ENCODE measurements around the gene ZNF580. TPM values are rescaled to one million over a fixed set of nuclear protein-coding genes. Genes with fewer than 3 reads are reported as not detected.

ZNF580 gene
- total and polyA plus RNA-seq, 2 of the 13 experiments (the other 11 are each of a cell fraction or from before 2014, with no cell fraction given), result 4.4 to 6.0 TPM

DNA sequence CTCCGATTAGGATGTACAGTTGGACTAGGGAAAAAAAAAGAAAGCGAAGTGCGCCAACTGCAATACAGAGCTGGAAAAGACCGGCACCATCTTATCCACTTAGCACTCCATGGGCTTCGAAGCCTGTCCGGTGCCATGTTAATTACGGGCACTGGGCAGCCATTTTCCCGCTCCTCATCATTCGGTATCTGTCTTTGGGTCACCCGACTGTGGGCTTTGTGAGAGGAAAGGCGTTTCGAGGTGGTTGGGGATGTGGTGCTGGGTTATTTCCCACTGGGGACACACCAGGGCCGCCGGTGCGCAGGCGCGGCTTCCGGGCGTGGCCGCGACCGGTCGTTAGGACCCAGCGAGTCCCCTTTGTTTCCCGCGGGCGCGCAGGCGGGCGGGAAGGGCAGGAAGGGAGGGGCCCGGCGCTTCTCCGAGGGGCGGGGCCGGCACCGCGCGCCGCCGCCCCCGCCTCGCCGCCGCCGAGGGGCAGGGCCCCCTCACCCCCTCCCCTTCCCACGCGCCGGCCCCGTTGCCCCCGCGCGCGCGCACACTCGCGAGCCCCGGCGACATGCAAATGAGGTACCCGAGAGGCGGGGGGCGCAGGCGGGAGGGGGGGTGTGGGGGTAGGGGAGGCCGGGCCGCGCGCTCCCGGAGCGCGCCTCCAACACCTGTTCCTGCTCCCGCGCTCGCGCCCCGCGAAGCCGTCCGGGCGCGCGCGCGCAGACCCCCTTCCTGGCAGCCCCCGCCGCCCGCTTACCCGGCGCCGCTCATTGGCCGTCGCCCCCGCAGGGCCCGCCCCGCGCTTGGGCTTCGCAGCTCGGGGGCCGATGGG lies 40.8 kb upstream of the ZNF580 start, which contains the start of gene ZNF524 (continued):
- TF ChIP-seq HDAC1 (CRISPR knock-in tag; IDR thresholded peaks at IDR 0.05), result peak; percentile 40
- peak; percentile 40; the same call in 1 of the 2 replicates for TF ChIP-seq SOX5 (CRISPR knock-in tag; IDR thresholded peaks at IDR 0.05; ENCODE audit: borderline replicate concordance)
- peak; percentile 32; the same call in 1 of the 2 replicates for TF ChIP-seq ZNF607 (CRISPR knock-in tag; IDR thresholded peaks at IDR 0.05; ENCODE audit: borderline replicate concordance)
- TF ChIP-seq ZNF33B (CRISPR knock-in tag; IDR thresholded peaks at IDR 0.05), result no peak
- TF ChIP-seq, protein P1, sequence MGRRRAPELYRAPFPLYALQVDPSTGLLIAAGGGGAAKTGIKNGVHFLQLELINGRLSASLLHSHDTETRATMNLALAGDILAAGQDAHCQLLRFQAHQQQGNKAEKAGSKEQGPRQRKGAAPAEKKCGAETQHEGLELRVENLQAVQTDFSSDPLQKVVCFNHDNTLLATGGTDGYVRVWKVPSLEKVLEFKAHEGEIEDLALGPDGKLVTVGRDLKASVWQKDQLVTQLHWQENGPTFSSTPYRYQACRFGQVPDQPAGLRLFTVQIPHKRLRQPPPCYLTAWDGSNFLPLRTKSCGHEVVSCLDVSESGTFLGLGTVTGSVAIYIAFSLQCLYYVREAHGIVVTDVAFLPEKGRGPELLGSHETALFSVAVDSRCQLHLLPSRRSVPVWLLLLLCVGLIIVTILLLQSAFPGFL (CRISPR knock-in tag; IDR thresholded peaks at IDR 0.05), result no peak
- peak; percentile 68 for TF ChIP-seq GABPA (IDR thresholded peaks at IDR 0.05; ENCODE audit: low read depth, low read length)
- TF ChIP-seq GABPA (CRISPR knock-in tag; IDR thresholded peaks at IDR 0.05; ENCODE audit: low read depth), result no peak
- no peak for TF ChIP-seq ZNF354B (CRISPR knock-in tag; IDR thresholded peaks at IDR 0.05)
- TF ChIP-seq SP1 (IDR thresholded peaks at IDR 0.05), result no peak
- peak; percentile 75 for TF ChIP-seq SP1 (CRISPR knock-in tag; IDR thresholded peaks at IDR 0.05)
- TF ChIP-seq, protein P2, sequence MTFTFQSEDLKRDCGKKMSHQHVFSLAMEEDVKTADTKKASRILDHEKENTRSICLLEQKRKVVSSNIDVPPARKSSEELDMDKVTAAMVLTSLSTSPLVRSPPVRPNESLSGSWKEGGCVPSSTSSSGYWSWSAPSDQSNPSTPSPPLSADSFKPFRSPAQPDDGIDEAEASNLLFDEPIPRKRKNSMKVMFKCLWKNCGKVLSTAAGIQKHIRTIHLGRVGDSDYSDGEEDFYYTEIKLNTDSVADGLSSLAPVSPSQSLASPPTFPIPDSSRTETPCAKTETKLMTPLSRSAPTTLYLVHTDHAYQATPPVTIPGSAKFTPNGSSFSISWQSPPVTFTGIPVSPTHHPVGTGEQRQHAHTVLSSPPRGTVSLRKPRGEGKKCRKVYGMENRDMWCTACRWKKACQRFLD (CRISPR knock-in tag; IDR thresholded peaks at IDR 0.05; ENCODE audit: borderline replicate concordance), result no peak
- TF ChIP-seq, protein P3, sequence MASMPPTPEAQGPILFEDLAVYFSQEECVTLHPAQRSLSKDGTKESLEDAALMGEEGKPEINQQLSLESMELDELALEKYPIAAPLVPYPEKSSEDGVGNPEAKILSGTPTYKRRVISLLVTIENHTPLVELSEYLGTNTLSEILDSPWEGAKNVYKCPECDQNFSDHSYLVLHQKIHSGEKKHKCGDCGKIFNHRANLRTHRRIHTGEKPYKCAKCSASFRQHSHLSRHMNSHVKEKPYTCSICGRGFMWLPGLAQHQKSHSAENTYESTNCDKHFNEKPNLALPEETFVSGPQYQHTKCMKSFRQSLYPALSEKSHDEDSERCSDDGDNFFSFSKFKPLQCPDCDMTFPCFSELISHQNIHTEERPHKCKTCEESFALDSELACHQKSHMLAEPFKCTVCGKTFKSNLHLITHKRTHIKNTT (CRISPR knock-in tag; IDR thresholded peaks at IDR 0.05), result no peak
- TF ChIP-seq, protein P4, sequence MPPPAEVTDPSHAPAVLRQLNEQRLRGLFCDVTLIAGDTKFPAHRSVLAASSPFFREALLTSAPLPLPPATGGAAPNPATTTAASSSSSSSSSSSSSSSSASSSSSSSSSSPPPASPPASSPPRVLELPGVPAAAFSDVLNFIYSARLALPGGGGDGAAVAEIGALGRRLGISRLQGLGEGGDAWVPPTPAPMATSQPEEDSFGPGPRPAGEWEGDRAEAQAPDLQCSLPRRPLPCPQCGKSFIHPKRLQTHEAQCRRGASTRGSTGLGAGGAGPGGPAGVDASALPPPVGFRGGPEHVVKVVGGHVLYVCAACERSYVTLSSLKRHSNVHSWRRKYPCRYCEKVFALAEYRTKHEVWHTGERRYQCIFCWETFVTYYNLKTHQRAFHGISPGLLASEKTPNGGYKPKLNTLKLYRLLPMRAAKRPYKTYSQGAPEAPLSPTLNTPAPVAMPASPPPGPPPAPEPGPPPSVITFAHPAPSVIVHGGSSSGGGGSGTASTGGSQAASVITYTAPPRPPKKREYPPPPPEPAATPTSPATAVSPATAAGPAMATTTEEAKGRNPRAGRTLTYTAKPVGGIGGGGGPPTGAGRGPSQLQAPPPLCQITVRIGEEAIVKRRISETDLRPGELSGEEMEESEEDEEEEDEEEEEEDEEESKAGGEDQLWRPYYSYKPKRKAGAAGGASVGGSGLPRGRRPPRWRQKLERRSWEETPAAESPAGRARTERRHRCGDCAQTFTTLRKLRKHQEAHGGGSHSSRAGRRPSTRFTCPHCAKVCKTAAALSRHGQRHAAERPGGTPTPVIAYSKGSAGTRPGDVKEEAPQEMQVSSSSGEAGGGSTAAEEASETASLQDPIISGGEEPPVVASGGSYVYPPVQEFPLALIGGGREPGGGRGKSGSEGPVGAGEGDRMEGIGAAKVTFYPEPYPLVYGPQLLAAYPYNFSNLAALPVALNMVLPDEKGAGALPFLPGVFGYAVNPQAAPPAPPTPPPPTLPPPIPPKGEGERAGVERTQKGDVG (CRISPR knock-in tag; IDR thresholded peaks at IDR 0.05; ENCODE audit: borderline replicate concordance), result no peak
- TF ChIP-seq, protein P5, sequence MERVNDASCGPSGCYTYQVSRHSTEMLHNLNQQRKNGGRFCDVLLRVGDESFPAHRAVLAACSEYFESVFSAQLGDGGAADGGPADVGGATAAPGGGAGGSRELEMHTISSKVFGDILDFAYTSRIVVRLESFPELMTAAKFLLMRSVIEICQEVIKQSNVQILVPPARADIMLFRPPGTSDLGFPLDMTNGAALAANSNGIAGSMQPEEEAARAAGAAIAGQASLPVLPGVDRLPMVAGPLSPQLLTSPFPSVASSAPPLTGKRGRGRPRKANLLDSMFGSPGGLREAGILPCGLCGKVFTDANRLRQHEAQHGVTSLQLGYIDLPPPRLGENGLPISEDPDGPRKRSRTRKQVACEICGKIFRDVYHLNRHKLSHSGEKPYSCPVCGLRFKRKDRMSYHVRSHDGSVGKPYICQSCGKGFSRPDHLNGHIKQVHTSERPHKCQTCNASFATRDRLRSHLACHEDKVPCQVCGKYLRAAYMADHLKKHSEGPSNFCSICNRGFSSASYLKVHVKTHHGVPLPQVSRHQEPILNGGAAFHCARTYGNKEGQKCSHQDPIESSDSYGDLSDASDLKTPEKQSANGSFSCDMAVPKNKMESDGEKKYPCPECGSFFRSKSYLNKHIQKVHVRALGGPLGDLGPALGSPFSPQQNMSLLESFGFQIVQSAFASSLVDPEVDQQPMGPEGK (CRISPR knock-in tag; IDR thresholded peaks at IDR 0.05), result peak; percentile 52; the same call in 1 of the 2 replicates
- TF ChIP-seq, protein P6, sequence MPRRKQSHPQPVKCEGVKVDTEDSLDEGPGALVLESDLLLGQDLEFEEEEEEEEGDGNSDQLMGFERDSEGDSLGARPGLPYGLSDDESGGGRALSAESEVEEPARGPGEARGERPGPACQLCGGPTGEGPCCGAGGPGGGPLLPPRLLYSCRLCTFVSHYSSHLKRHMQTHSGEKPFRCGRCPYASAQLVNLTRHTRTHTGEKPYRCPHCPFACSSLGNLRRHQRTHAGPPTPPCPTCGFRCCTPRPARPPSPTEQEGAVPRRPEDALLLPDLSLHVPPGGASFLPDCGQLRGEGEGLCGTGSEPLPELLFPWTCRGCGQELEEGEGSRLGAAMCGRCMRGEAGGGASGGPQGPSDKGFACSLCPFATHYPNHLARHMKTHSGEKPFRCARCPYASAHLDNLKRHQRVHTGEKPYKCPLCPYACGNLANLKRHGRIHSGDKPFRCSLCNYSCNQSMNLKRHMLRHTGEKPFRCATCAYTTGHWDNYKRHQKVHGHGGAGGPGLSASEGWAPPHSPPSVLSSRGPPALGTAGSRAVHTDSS (CRISPR knock-in tag; conservative IDR thresholded peaks at IDR 0.05), result no peak
- no peak for TF ChIP-seq PAWR (CRISPR knock-in tag; IDR thresholded peaks at IDR 0.05; ENCODE audit: borderline replicate concordance)
- TF ChIP-seq, protein P7, sequence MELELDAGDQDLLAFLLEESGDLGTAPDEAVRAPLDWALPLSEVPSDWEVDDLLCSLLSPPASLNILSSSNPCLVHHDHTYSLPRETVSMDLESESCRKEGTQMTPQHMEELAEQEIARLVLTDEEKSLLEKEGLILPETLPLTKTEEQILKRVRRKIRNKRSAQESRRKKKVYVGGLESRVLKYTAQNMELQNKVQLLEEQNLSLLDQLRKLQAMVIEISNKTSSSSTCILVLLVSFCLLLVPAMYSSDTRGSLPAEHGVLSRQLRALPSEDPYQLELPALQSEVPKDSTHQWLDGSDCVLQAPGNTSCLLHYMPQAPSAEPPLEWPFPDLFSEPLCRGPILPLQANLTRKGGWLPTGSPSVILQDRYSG (CRISPR knock-in tag; IDR thresholded peaks at IDR 0.05), result no peak
- peak; percentile 18; the same call in 1 of the 2 replicates for TF ChIP-seq THAP11 (CRISPR knock-in tag; IDR thresholded peaks at IDR 0.05)
